ENCODE data around the gene ORMDL2. TPM values are rescaled to one million over a fixed set of nuclear protein-coding genes. Genes with fewer than 3 reads are reported as not detected.
"Not testable (repeated sequence)": the region's sequence is repeated elsewhere in the genome, so short reads cannot be mapped to it uniquely, and the experiment has no call there.

Gene ORMDL2
- total RNA-seq, 1 experiment from 2014 or later: 37.8 TPM

DNA sequence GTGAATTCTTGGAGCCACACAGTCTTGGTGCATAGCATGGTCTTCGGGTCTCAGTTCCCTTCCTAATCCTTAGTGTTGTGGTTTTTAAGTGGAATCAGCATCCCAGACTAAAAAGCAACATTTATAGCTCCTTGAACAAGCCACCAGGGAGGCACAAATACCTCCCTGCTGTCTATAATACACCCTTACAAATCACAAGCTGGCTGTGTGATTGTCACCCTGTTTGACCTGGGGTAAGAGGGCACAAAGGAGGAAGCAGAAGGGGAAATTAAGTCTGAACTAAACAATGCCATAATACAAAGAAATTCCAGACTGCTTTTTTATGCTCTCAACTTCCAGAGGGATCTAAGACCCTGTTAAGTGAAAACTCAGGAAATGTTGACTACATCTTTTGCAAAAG, 32.6 kb downstream of the ORMDL2 start:
- no peak for DNase-seq (ENCODE audit: extremely low read depth, low read depth)

DNA sequence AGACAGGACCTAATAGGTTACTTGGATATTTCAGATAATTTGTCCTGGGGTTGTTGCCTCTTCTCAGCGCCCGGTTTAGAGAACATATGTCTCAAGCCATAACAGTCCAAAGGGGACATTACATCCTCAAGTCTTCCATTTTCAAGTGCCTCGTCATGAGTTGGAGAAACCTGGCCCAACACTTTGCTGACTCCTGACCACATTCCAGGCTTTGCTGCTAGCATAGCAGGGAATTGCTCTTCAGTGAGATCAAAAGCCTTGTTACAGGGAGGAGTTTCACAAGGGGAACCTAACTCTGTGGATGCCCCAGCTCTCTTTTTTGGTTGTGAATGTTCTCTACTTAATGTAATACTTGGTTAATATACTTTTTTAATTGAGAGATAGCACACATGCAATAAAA, 33.1 kb downstream of the ORMDL2 start:
- no peak for DNase-seq (ENCODE audit: extremely low read depth, low read depth)

DNA sequence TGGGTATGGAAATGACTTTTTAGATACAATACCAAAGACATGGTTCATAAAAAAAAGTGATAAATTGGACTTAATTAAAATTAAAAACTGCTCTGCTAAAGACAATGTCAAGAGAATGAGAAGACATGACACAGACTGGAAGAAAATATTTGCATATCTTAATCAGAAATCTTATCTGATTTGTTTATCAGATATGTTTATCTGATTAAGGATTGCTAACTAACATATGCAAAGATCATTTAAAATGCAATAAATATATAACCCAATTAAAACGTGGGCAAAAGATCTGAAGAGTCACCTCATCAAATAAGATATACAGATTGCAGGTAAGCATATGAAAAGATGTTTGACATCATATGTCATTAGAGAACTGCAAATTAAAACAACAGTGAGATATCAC, 34.9 kb downstream of the ORMDL2 start:
- DNase-seq (ENCODE audit: extremely low read depth, low read depth): no peak

DNA sequence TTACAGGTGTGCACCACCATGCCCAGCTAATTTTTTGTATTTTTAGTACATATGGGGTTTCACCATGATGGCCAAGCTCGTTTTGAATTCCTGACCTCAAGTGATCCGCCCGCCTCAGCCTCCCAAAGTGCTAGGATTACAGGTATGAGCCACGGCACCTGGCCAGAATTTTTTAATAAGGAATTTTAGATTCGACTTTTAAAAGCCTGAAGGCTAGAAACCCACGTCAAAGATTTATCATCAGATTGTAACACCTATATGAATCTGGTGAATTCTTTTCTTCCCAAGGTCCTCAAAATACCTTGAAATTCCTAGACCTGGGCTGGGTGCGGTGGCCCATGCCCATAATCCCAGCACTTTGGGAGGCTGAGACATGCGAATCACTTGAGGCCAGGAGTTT, 43.6 kb downstream of the ORMDL2 start:
- no peak for DNase-seq (ENCODE audit: extremely low read depth, low read depth)

DNA sequence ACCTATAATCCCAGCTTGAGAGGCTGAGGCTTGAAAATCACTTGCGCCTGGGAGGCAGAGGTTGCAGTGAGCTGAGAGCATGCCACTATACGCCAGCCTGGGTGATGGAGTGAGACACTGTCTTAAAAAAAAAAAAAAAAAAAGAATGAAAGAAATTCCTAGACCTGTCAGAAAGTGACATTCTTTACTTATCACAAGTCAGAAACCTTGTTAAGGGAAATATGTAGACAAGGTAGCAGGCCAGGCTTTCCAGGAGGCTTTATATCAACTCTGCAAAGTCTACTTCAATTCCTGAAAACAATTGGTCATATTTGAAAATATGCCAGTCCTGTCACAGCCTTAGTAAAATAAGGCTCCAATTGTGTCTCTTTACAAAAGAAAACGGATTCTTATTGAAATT, 44.0 kb downstream of the ORMDL2 start:
- no peak for DNase-seq (ENCODE audit: extremely low read depth, low read depth)

DNA sequence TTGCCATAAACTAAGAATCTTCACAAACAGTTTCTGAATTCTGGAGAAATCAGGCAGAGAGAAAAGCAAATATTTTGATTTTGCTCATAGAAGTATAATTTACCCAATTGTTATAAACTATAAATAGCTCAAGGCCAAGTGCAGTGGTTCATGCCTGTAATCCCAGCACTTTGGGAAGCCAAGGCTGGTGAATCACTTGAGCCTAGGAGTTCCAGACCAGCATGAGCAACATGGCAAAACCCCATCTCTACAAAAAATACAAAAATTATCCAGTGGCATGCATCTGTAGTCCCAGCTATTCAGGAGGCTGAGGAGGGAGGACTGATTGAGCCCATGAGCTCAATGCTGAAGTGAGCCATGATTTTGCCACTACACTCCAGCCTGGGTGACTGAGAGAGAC, 44.4 kb downstream of the ORMDL2 start:
- DNase-seq (ENCODE audit: extremely low read depth, low read depth): no peak

DNA sequence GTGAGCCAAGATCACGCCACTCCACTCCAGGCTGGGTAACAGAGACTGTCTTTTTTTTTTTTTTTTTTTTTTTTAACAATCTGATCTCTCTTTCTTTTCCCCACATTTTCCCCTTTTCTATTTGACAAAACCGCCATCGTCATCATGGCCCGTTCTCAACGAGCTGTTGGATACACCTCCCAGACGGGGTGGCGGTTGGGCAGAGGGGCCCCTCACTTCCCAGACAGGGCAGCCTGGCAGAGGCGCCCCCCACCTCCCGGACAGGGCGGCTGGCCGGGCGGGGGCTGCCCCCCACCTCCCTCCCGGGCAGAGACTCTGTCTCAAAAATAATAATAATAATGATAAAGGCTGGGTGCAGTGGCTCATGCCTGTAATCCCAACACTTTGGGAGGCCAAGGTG, 45.1 kb downstream of the ORMDL2 start:
- DNase-seq (ENCODE audit: extremely low read depth, low read depth): not testable (repeated sequence)

DNA sequence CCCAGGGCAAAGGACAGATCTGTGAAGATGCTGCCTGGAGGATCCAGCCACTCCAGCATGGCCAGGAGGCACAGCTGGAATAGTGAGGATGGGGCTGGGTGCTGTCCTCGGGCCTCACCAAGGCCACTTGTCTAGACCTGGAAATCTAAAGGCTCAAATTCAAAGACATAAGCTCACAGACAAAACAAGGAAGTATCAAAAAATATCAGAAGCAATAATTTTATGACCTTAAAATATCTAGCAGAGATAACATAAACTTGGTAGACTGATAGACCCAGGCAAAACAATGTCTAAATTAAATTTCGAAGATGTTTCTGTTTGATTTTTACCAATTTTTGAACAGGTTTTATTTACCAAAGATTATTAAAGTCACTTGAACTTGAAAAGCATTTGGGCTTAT, 47.5 kb downstream of the ORMDL2 start:
- DNase-seq (ENCODE audit: extremely low read depth, low read depth): no peak

DNA sequence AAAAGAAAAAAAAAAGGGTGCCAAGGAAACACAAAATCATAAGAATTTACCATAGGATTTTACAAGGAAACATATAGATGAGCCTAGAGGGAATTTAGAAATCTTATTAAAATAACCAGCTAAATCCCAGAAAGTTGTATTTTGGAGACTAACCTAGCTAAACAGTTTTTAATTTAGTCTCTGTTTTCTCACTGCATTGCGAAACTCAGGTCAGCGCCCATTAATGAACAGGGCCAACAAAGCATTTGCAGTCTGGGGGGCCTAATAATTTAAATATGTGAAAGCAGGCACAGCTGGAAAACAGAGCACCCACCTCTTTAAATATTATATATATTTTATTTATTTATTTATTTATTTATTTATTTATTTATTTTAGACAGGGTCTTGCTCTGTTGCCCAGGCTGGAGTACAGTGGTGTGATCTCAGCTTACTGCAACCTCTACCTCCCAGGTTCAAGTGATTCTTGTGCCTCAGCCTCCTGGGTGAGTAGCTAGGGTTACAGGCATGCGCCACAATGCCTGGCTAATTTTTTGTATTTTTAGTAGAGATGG, 48.7 kb downstream of the ORMDL2 start:
- not testable (repeated sequence) for DNase-seq (ENCODE audit: extremely low read depth, low read depth)

Other genes starting within 250 kb of the ORMDL2 start
- gene OR2AP1, start 245.6 kb upstream of the ORMDL2 start, total RNA-seq (2014; rRNA removed; shearing (Covaris generic)): not detected in 2 replicates
- not detected in 2 replicates for gene OR10P1, start 181.1 kb upstream of the ORMDL2 start, total RNA-seq (2014; rRNA removed; shearing (Covaris generic))
- gene ITGA7, start 110.1 kb upstream of the ORMDL2 start, total RNA-seq (2014; rRNA removed; shearing (Covaris generic)): 0.38 and 1.2 TPM in 2 replicates
- 66.7 and 69.8 TPM in 2 replicates for gene BLOC1S1, start 102.0 kb upstream of the ORMDL2 start, total RNA-seq (2014; rRNA removed; shearing (Covaris generic))
- 2.4 and 3.0 TPM in 2 replicates for gene RDH5, start 97.6 kb upstream of the ORMDL2 start, total RNA-seq (2014; rRNA removed; shearing (Covaris generic))
- 434 and 500 TPM in 2 replicates for gene CD63, start 89.0 kb upstream of the ORMDL2 start, total RNA-seq (2014; rRNA removed; shearing (Covaris generic))
- gene GDF11, start 74.9 kb upstream of the ORMDL2 start, total RNA-seq (2014; rRNA removed; shearing (Covaris generic)): 1.0 and 2.0 TPM in 2 replicates
- 122 and 140 TPM in 2 replicates for gene SARNP, start 317 bp upstream of the ORMDL2 start, total RNA-seq (2014; rRNA removed; shearing (Covaris generic))
- gene DNAJC14, start 11.5 kb downstream of the ORMDL2 start, total RNA-seq (2014; rRNA removed; shearing (Covaris generic)): 25.8 and 32.2 TPM in 2 replicates
- not detected in 2 replicates for gene MMP19, start 24.9 kb downstream of the ORMDL2 start, total RNA-seq (2014; rRNA removed; shearing (Covaris generic))
- gene PYM1, start 109.9 kb downstream of the ORMDL2 start, total RNA-seq (2014; rRNA removed; shearing (Covaris generic)): 33.0 and 33.1 TPM in 2 replicates
- gene DGKA, start 113.1 kb downstream of the ORMDL2 start, total RNA-seq (2014; rRNA removed; shearing (Covaris generic)): 14.1 and 15.5 TPM in 2 replicates
- gene PMEL, start 148.0 kb downstream of the ORMDL2 start, total RNA-seq (2014; rRNA removed; shearing (Covaris generic)): 0.78 and 1.3 TPM in 2 replicates
- gene CDK2, start 148.8 kb downstream of the ORMDL2 start, total RNA-seq (2014; rRNA removed; shearing (Covaris generic)): 31.6 and 31.7 TPM in 2 replicates
- 37.6 and 39.4 TPM in 2 replicates for gene RAB5B, start 156.0 kb downstream of the ORMDL2 start, total RNA-seq (2014; rRNA removed; shearing (Covaris generic))
- 9.7 and 10.4 TPM in 2 replicates for gene SUOX, start 179.2 kb downstream of the ORMDL2 start, total RNA-seq (2014; rRNA removed; shearing (Covaris generic))
- 1.5 and 1.6 TPM in 2 replicates for gene IKZF4, start 203.0 kb downstream of the ORMDL2 start, total RNA-seq (2014; rRNA removed; shearing (Covaris generic))
- gene RPS26, start 223.9 kb downstream of the ORMDL2 start, total RNA-seq (2014; rRNA removed; shearing (Covaris generic)): 314 and 346 TPM in 2 replicates